H1 (cell line): Measurements from ENCODE around the gene NBL1. TPM values are rescaled to one million over a fixed set of nuclear protein-coding genes. Genes with fewer than 3 reads are reported as not detected.

ENCODE experiments used
- ATF3 ChIP-seq: IDR thresholded peaks from 2 replicates; pipeline ENCODE4 v1.6.1; 2011; ENCODE audit warnings: low read depth, mild to moderate bottlenecking, low read length; ENCODE audit not compliant: insufficient read depth
- BACH1 ChIP-seq: IDR thresholded peaks from 2 replicates; pipeline ENCODE4 v1.6.1; 2012; ENCODE audit warnings: low read length, improper control_type of control experiment
- CREB1 ChIP-seq: IDR thresholded peaks from 2 replicates; pipeline ENCODE4 v1.6.1; 2012; ENCODE audit warnings: inconsistent platforms
- CTCF ChIP-seq, 3 experiments: IDR thresholded peaks; 1 replicate in 2 of 3; 2 replicates in 1 of 3; pipeline versions ENCODE4 v1.5.1 to v1.6.1; 2011; ENCODE audit warnings: low read length in 3 of 3, mild to moderate bottlenecking in 3 of 3, inconsistent platforms in 2 of 3, low read depth in 1 of 3, moderate library complexity in 1 of 3; ENCODE audit not compliant: insufficient read depth in 1 of 3; ENCODE audit errors: control extremely low read depth in 1 of 3
- GABPA ChIP-seq: IDR thresholded peaks from 2 replicates; pipeline ENCODE4 v1.6.1; 2011; ENCODE audit warnings: mild to moderate bottlenecking, low read length, moderate library complexity, borderline replicate concordance; ENCODE audit not compliant: insufficient read depth
- HDAC2 ChIP-seq, 2 experiments: fragments of 300-600 bp in 1 of 2; sonication (generic) in 1 of 2; IDR thresholded peaks; 2 replicates each; pipeline ENCODE4 v1.6.1; 2011 to 2012; ENCODE audit warnings: low read depth in 2 of 2, low read length in 2 of 2, mild to moderate bottlenecking in 2 of 2, moderate library complexity in 2 of 2, borderline replicate concordance in 1 of 2, inconsistent platforms in 1 of 2
- KDM1A ChIP-seq: fragments of 200-600, 300-600 bp; sonication (generic); IDR thresholded peaks from 2 replicates; pipeline ENCODE4 v1.7.1; 2016; ENCODE audit warnings: mild to moderate bottlenecking, low read length, borderline replicate concordance
- POLR2A ChIP-seq, 2 experiments: IDR thresholded peaks; 1 replicate in 1 of 2; 2 replicates in 1 of 2; pipeline ENCODE4 v1.6.1; 2011; ENCODE audit warnings: low read depth in 2 of 2, low read length in 2 of 2, mild to moderate bottlenecking in 2 of 2; ENCODE audit errors: control extremely low read depth in 1 of 2
- RBBP5 ChIP-seq: IDR thresholded peaks from 2 replicates; pipeline ENCODE4 v1.7.1; 2012; ENCODE audit warnings: low read depth, mild to moderate bottlenecking, inconsistent platforms, low read length, moderate library complexity, borderline replicate concordance
- RXRA ChIP-seq: IDR thresholded peaks from 2 replicates; pipeline ENCODE4 v1.6.1; 2011; ENCODE audit warnings: low read depth, mild to moderate bottlenecking, low read length, moderate library complexity; ENCODE audit not compliant: insufficient read depth
- SAP30 ChIP-seq: fragments of 300-600 bp; sonication (generic); IDR thresholded peaks from 2 replicates; pipeline ENCODE4 v1.7.1; 2012; ENCODE audit warnings: low read length, moderate library complexity, mild to moderate bottlenecking, inconsistent platforms; ENCODE audit not compliant: insufficient read depth, insufficient replicate concordance
- SIN3A ChIP-seq, 2 experiments: IDR thresholded peaks in 1 of 2; conservative IDR thresholded peaks in 1 of 2; 2 replicates each; pipeline ENCODE4 v1.6.1; 2011 to 2012; ENCODE audit warnings: low read length in 2 of 2, improper control_type of control experiment in 1 of 2, low read depth in 1 of 2, mild to moderate bottlenecking in 1 of 2
- SP1 ChIP-seq: IDR thresholded peaks from 2 replicates; pipeline ENCODE4 v1.6.1; 2011; ENCODE audit warnings: low read depth, low read length
- TAF1 ChIP-seq: IDR thresholded peaks from 2 replicates; pipeline ENCODE4 v1.6.1; 2011; ENCODE audit warnings: mild to moderate bottlenecking, low read depth, low read length
- TAF7 ChIP-seq: optimal IDR thresholded peaks from 2 replicates; pipeline ENCODE3; 2011; ENCODE audit warnings: low read depth, mild to moderate bottlenecking, inconsistent platforms, low read length, moderate library complexity, borderline replicate concordance
- TEAD4 ChIP-seq: IDR thresholded peaks from 2 replicates; pipeline ENCODE4 v1.6.1; 2012; ENCODE audit warnings: low read depth, low read length, inconsistent platforms, mixed read lengths
- YY1 ChIP-seq: IDR thresholded peaks from 2 replicates; pipeline ENCODE4 v1.6.1; 2011; ENCODE audit warnings: low read depth, mild to moderate bottlenecking, low read length
- ZNF274 ChIP-seq: IDR thresholded peaks from 2 replicates; pipeline ENCODE4 v1.7.0; 2012; ENCODE audit warnings: low read length, borderline replicate concordance; ENCODE audit errors: extremely low read depth
- polyA plus RNA-seq, 7 experiments: library from polyadenylated mRNA; depleted of rRNA in 3 of 7; stranded (reverse) in 5 of 7; unstranded in 2 of 7; fragments of >200 nt in 5 of 7; fragments of 200-250 nt in 2 of 7; gene quantifications; 1 replicate in 5 of 7; 2 replicates in 1 of 7; 4 replicates in 1 of 7; pipeline versions ENCODE4 v1.2.1 to v1.2.3, GENCODE V29; 2011 to 2013; ENCODE audit warnings: missing spikeins in 2 of 7, mixed read lengths in 2 of 7
- total RNA-seq: library from RNA; stranded (reverse); fragmentation: NEBNext Ultra II Directional; extraction: Animal tissue kit (Norgen Biotek cat#: 25700); gene quantifications from 2 replicates; pipeline ENCODE4 v1.2.1, GENCODE V29; 2021

Gene NBL1
- total and polyA plus RNA-seq, 2 of the 8 experiments (the other 6 are each of a cell fraction or from before 2014, with no cell fraction given), result 8.7 to 9.7 TPM

- TF ChIP-seq YY1, result peak; percentile 76
- TF ChIP-seq POLR2A (IDR thresholded peaks at IDR 0.05; ENCODE audit: control extremely low read depth in 1 of 2, low read depth in 2 of 2, low read length in 2 of 2), result no peak
- TF ChIP-seq TAF7, result no peak
- peak; percentile 44; the same call in 1 of the 2 replicates for TF ChIP-seq BACH1
- TF ChIP-seq GABPA, result peak; percentile 54; the same call in 1 of the 2 replicates
- TF ChIP-seq SIN3A (conservative IDR thresholded peaks at IDR 0.05 in 1 of 2, IDR thresholded peaks at IDR 0.05 in 1 of 2; ENCODE audit: low read depth in 1 of 2, low read length in 2 of 2), result 0 out of 4 replicates have a peak, but pooled peaks of 1 of the 2 experiments have one; percentile 29
- no peak for TF ChIP-seq RBBP5
- 0 out of 2 replicates have a peak, but pooled peaks have one; percentile 20 for TF ChIP-seq CREB1
- TF ChIP-seq KDM1A, result peak; percentile 79; the same call in 1 of the 2 replicates
- no peak for TF ChIP-seq ZNF274
- TF ChIP-seq TAF1, result 0 out of 2 replicates have a peak, but pooled peaks have one; percentile 24
- TF ChIP-seq RXRA, result no peak
- no peak for TF ChIP-seq HDAC2 (IDR thresholded peaks at IDR 0.05; ENCODE audit: borderline replicate concordance in 1 of 2, low read depth in 2 of 2, low read length in 2 of 2)
- no peak for TF ChIP-seq SP1
- TF ChIP-seq ATF3, result no peak
- peak; percentile 92 to 95 (median 94) for TF ChIP-seq CTCF (IDR thresholded peaks at IDR 0.05; ENCODE audit: control extremely low read depth in 1 of 3, insufficient read depth in 1 of 3, low read depth in 1 of 3, low read length in 3 of 3)
- no peak for TF ChIP-seq SAP30
- TF ChIP-seq TEAD4, result peak; percentile 97
Observed at GRCh38 chr1:19704247-19705113, 60.4 kb downstream of the NBL1 start (continued).
